HuH-7.5 (cell line): ENCODE results near the gene ECSCR.
"Not testable (repeated sequence)": the region's sequence is repeated elsewhere in the genome, so short reads cannot be mapped to it uniquely, and the experiment has no call there.

Experiments used
- DNase-seq: peaks from one replicate; pipeline ENCODE4 v3.0.0; 2011; ENCODE audit warnings: low spot score

The ECSCR gene

GRCh38 chr5:139446956-139447779 is 15.4 kb downstream of the ECSCR start:
- no peak for DNase-seq

- no peak for DNase-seq
Observed at GRCh38 chr5:139445325-139446170, 17.0 kb downstream of the ECSCR start.

- DNase-seq = no peak
Observed at GRCh38 chr5:139443831-139444453, 18.6 kb downstream of the ECSCR start.

- not testable (repeated sequence) for DNase-seq
Observed at GRCh38 chr5:139440416-139440815, 22.1 kb downstream of the ECSCR start.

GRCh38 chr5:139439013-139439903 is 23.3 kb downstream of the ECSCR start, which contains the start of gene DNAJC18:
TSS of gene DNAJC18 (minus strand) at chr5:139439525. CDS start at chr5:139439445, 80 bp downstream.
- DNase-seq = peak; percentile 84

- no peak for DNase-seq
Observed at GRCh38 chr5:139438707-139439012, 23.9 kb downstream of the ECSCR start.

- DNase-seq = no peak
Observed at GRCh38 chr5:139435676-139436075, 26.9 kb downstream of the ECSCR start.

- no peak for DNase-seq
Observed at GRCh38 chr5:139431706-139432105, 30.8 kb downstream of the ECSCR start.

- DNase-seq = no peak
Observed at GRCh38 chr5:139430015-139430414, 32.5 kb downstream of the ECSCR start.

- no peak for DNase-seq
Observed at GRCh38 chr5:139426203-139426885, 36.2 kb downstream of the ECSCR start.

GRCh38 chr5:139425497-139425896 is 37.0 kb downstream of the ECSCR start:
- no peak for DNase-seq

GRCh38 chr5:139422307-139422893 is 40.1 kb downstream of the ECSCR start:
- DNase-seq = peak; percentile 35

GRCh38 chr5:139419226-139420192 is 43.0 kb downstream of the ECSCR start:
- DNase-seq = no peak

- DNase-seq = no peak
Observed at GRCh38 chr5:139418793-139419192, 43.8 kb downstream of the ECSCR start.

- DNase-seq = no peak
Observed at GRCh38 chr5:139417214-139417613, 45.3 kb downstream of the ECSCR start.

- no peak for DNase-seq
Observed at GRCh38 chr5:139416651-139417050, 45.9 kb downstream of the ECSCR start.

- DNase-seq = no peak
Observed at GRCh38 chr5:139415869-139416268, 46.7 kb downstream of the ECSCR start.

- DNase-seq = no peak
Observed at GRCh38 chr5:139415221-139415861, 47.2 kb downstream of the ECSCR start.

GRCh38 chr5:139414581-139415130 is 47.9 kb downstream of the ECSCR start:
- no peak for DNase-seq
